Stimulated activated memory B cell treated with anti-CD40 and anti-IgM and Interleukin-4, amounts not matched to agents 10 μg/mL and 1 μg/mL and 100 μg/mL, for 72 hours (primary cell): ENCODE results near the gene IGSF11.
"Not testable (repeated sequence)": the region's sequence is repeated elsewhere in the genome, so short reads cannot be mapped to it uniquely, and the experiment has no call there.

Source experiments
- ATAC-seq: fragments of 150-1000 bp; cut with Tn5 transposase; 2 replicates; pipeline ENCODE4 v1.10.0; 2021
- H3K27ac Mint-ChIP-seq: one replicate; pipeline ENCODE4 v1.8.0; 2022; ENCODE audit warnings: mild to moderate bottlenecking, mixed read lengths
- H3K27me3 Mint-ChIP-seq: one replicate; pipeline ENCODE4 v1.8.0; 2022; ENCODE audit warnings: mixed read lengths
- H3K36me3 Mint-ChIP-seq: one replicate; pipeline ENCODE4 v1.8.0; 2022; ENCODE audit warnings: mixed read lengths
- H3K4me1 Mint-ChIP-seq: one replicate; pipeline ENCODE4 v1.8.0; 2022; ENCODE audit warnings: mixed read lengths
- H3K4me3 Mint-ChIP-seq: one replicate; pipeline ENCODE4 v1.8.0; 2022; ENCODE audit warnings: mild to moderate bottlenecking, moderate library complexity, mixed read lengths
- H3K9me3 Mint-ChIP-seq: one replicate; pipeline ENCODE4 v1.8.0; 2022; ENCODE audit warnings: mixed read lengths

IGSF11 gene

GRCh38 chr3:118975476-118975875 lies 59.2 kb downstream of the IGSF11 start:
- H3K36me3 Mint-ChIP-seq, H3K4me1 Mint-ChIP-seq, H3K4me3 Mint-ChIP-seq, H3K9me3 Mint-ChIP-seq, H3K27ac Mint-ChIP-seq, ATAC-seq: not testable (repeated sequence)
- peaks cover 50% of the 10 kb centered on the region for H3K27me3 Mint-ChIP-seq

GRCh38 chr3:118974356-118975097 lies 60.1 kb downstream of the IGSF11 start:
- Mint-ChIP-seq H3K27ac (no peak overlapping the region), H3K9me3 (no peaks in the 10 kb centered on the region), H3K27me3 (peaks cover 55% of the 10 kb centered on the region), H3K4me3 (no peak overlapping the region), H3K4me1 (no peaks in the 10 kb centered on the region), H3K36me3 (no peaks in the 10 kb centered on the region)
- no peak for ATAC-seq

DNA sequence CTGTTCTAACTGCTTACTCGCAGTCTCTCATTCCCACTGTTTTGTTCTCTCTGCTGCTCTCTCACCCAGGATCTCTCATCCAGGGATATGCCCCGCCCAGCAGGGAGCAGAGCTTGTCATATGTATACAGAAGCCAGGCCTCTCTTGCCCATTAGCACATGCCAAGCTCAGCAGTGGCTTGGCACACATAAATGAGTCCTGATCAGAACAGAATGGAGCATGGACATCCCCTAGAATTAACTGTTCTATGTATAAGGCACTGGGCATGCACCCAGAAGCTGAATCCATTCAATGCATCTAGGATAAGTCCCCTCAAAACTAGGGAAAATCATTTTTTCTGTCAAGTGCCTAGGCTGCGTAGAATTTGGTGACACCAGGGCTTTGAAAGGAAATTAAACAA lies 61.6 kb downstream of the IGSF11 start:
- Mint-ChIP-seq H3K27ac (no peak overlapping the region), H3K4me1 (no peaks in the 10 kb centered on the region), H3K27me3 (peaks cover 41% of the 10 kb centered on the region), H3K4me3 (no peak overlapping the region), H3K36me3 (no peaks in the 10 kb centered on the region), H3K9me3 (no peaks in the 10 kb centered on the region)
- no peak for ATAC-seq

- no peaks in the 10 kb centered on the region for H3K9me3 Mint-ChIP-seq
- no peaks in the 10 kb centered on the region for H3K36me3 Mint-ChIP-seq
- H3K27ac Mint-ChIP-seq = no peak overlapping the region
- peaks cover 40% of the 10 kb centered on the region for H3K27me3 Mint-ChIP-seq
- H3K4me3 Mint-ChIP-seq = no peak overlapping the region
- no peak for ATAC-seq
- no peaks in the 10 kb centered on the region for H3K4me1 Mint-ChIP-seq
Measured at GRCh38 chr3:118970819-118971218, 63.8 kb downstream of the IGSF11 start.

DNA sequence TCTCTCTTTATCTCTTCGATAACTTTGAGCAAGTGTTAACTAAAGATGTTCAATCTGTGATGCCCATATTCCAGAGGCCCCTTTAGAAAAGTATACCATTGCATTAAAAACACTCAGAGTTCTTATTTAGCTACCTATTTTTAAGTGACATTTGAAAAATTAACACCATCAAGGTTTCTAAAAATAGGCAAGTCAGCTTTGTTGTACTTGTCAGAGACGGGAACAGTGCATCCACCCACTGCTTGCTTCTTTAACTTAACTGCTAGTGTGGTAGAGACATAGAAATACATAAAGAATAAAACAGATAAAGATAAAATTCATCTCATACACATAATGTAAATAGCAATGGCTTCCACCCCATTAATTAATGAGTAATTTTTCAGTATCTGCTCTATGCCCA lies 66.0 kb downstream of the IGSF11 start:
- Mint-ChIP-seq H3K36me3 (no peaks in the 10 kb centered on the region), H3K4me3 (no peak overlapping the region), H3K27ac (no peak overlapping the region), H3K27me3 (peaks cover 23% of the 10 kb centered on the region), H3K4me1 (no peaks in the 10 kb centered on the region), H3K9me3 (no peaks in the 10 kb centered on the region)
- no peak for ATAC-seq

DNA sequence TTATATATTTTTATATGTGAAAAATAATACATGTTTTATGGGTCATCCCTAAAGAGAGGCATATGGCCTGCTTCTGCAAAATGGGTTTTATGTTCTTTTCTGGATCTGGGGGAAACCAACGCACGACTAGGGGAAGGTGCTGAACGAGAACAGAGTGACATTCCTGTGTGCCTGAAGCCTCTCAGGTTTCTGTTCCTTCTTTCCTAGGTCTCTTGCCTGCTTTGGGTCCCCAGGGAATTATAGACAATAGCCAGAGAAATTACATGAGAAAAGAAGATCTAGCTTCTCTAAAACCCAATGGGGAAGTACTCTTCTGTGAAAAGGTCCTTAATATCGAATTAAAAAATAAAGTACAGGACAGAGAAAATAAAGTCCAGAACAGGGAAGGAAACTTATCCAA lies 66.5 kb downstream of the IGSF11 start:
- Mint-ChIP-seq H3K27me3 (peaks cover 18% of the 10 kb centered on the region), H3K9me3 (no peaks in the 10 kb centered on the region), H3K27ac (no peak overlapping the region), H3K36me3 (no peaks in the 10 kb centered on the region), H3K4me3 (no peak overlapping the region), H3K4me1 (no peaks in the 10 kb centered on the region)
- ATAC-seq = no peak

GRCh38 chr3:118966700-118967099 lies 67.9 kb downstream of the IGSF11 start:
- Mint-ChIP-seq H3K9me3 (no peaks in the 10 kb centered on the region), H3K36me3 (no peaks in the 10 kb centered on the region), H3K4me1 (no peaks in the 10 kb centered on the region), H3K27me3 (peaks cover 8% of the 10 kb centered on the region), H3K4me3 (no peak overlapping the region), H3K27ac (no peak overlapping the region)
- ATAC-seq = no peak

DNA sequence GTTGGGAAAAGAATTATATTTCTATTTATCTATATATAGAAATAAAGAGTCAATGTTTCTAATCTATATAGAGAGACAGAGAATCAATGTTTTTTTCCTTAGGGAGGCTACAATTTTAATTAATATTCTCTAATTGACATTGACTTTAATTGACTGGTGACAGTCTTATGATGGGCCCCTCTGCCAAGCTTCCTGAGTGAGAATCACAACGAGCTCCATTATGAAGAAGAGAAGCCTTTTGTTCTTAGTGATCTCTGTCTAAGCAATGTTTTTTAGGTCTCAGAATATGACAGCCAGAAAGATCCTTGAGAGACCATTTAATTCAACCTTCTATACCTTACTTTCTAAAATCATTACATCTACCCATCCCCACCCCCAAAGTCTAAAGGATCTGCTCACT lies 70.9 kb downstream of the IGSF11 start:
- no peak overlapping the region for H3K4me3 Mint-ChIP-seq
- no peak for ATAC-seq
- peaks cover 11% of the 10 kb centered on the region for H3K27me3 Mint-ChIP-seq
- no peak overlapping the region for H3K27ac Mint-ChIP-seq
- no peaks in the 10 kb centered on the region for H3K4me1 Mint-ChIP-seq
- H3K9me3 Mint-ChIP-seq = peaks cover 2% of the 10 kb centered on the region
- H3K36me3 Mint-ChIP-seq = no peaks in the 10 kb centered on the region

DNA sequence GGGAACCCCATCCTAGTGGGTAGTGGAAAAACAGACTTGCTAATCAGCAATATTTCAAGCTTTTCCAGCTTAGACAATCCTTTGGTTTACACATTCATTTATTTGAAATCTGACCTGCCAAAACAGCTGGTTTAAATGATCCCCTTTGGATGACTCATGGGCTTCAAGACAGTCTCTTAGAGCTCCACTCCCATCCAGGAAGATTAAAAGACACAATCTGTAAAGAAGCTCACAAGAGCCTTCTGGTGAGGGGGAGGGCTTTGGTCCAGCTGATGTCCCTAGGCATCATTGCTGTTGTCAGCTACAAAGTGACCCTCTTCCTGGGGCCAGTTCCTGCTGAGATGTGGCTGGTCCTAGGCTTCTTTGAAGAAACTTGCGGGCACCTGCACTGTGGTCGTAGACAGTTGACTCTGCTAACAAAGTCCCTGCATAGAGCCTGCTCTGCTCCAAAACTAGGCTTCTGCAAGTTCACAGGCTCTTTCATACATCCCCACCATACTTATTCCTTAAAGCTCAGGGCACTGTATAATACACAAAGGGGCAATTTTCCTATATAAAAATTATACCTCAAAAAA lies 73.7 kb downstream of the IGSF11 start:
- no peak overlapping the region for H3K4me3 Mint-ChIP-seq
- H3K9me3 Mint-ChIP-seq = peaks cover 2% of the 10 kb centered on the region
- H3K36me3 Mint-ChIP-seq = no peaks in the 10 kb centered on the region
- no peak overlapping the region for H3K27ac Mint-ChIP-seq
- no peaks in the 10 kb centered on the region for H3K4me1 Mint-ChIP-seq
- no peak for ATAC-seq
- peaks cover 13% of the 10 kb centered on the region for H3K27me3 Mint-ChIP-seq

- H3K27ac Mint-ChIP-seq = no peak overlapping the region
- H3K27me3 Mint-ChIP-seq = peaks cover 13% of the 10 kb centered on the region
- no peak for ATAC-seq
- H3K36me3 Mint-ChIP-seq = no peaks in the 10 kb centered on the region
- H3K4me3 Mint-ChIP-seq = no peak overlapping the region
- no peaks in the 10 kb centered on the region for H3K4me1 Mint-ChIP-seq
- peaks cover 2% of the 10 kb centered on the region for H3K9me3 Mint-ChIP-seq
Measured at GRCh38 chr3:118955914-118956556, 78.6 kb downstream of the IGSF11 start.

- no peaks in the 10 kb centered on the region for H3K36me3 Mint-ChIP-seq
- no peaks in the 10 kb centered on the region for H3K4me1 Mint-ChIP-seq
- H3K27ac Mint-ChIP-seq = no peak overlapping the region
- no peak for ATAC-seq
- H3K9me3 Mint-ChIP-seq = no peaks in the 10 kb centered on the region
- no peak overlapping the region for H3K4me3 Mint-ChIP-seq
- no peaks in the 10 kb centered on the region for H3K27me3 Mint-ChIP-seq
Measured at GRCh38 chr3:118951089-118951488, 83.6 kb downstream of the IGSF11 start.

DNA sequence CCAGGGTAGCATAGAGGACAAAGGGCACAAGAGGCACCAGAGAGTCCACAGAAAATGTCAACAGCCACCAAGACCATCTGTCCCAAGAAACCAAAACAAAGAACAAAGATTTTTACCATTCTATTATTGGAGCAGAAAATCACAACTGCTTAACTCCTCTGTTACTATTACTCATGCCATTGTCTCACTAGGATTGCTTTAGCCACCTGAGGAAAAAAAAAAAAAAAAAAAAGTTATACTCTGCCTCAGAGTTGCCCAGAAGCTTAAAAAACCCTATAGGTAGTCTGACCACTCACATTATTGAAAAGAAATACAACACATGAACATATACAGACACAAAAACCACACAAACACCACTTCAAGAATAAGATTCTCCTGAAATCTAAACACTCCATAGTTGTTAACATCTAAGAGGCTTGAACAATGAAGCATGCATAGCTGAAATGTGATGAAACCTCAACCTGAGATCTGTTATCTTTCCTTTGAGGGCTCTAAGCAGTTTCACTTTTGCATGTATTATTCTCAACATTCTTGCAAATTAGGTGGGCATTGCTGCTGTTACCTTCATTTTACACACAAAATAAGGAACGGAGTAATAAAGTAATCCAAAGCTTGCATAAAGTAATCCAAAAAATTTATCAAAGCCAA lies 85.4 kb downstream of the IGSF11 start:
- H3K9me3 Mint-ChIP-seq = no peaks in the 10 kb centered on the region
- no peak for ATAC-seq
- peaks cover 14% of the 10 kb centered on the region for H3K27me3 Mint-ChIP-seq
- no peak overlapping the region for H3K27ac Mint-ChIP-seq
- no peak overlapping the region for H3K4me3 Mint-ChIP-seq
- H3K4me1 Mint-ChIP-seq = no peaks in the 10 kb centered on the region
- no peaks in the 10 kb centered on the region for H3K36me3 Mint-ChIP-seq

DNA sequence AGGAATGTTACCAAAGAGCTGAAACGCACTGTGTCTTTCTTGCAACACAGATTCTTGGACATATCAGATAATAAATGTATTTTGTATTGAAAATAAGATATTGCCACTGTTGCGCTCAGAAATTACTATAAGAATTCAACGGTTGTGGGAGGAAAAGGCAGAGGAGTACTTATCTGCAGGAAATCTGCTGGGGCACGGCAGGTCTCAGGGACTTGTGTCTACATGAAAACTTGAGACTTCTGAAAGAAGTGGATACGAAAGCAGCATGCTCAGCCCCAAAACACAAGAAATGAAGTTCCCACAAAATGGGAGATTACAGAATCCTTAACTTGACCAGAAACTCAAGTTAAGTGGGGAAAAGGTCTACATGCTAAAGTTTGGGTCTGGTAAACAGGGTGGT lies 86.5 kb downstream of the IGSF11 start:
- Mint-ChIP-seq H3K4me1 (no peaks in the 10 kb centered on the region), H3K27ac (no peak overlapping the region), H3K36me3 (no peaks in the 10 kb centered on the region), H3K4me3 (no peak overlapping the region), H3K9me3 (no peaks in the 10 kb centered on the region), H3K27me3 (peaks cover 14% of the 10 kb centered on the region)
- ATAC-seq = no peak

GRCh38 chr3:118946449-118946848 lies 88.2 kb downstream of the IGSF11 start:
- Mint-ChIP-seq H3K27me3 (peaks cover 14% of the 10 kb centered on the region), H3K9me3 (no peaks in the 10 kb centered on the region), H3K27ac (no peak overlapping the region), H3K4me1 (no peaks in the 10 kb centered on the region), H3K4me3 (no peak overlapping the region), H3K36me3 (no peaks in the 10 kb centered on the region)
- no peak for ATAC-seq

DNA sequence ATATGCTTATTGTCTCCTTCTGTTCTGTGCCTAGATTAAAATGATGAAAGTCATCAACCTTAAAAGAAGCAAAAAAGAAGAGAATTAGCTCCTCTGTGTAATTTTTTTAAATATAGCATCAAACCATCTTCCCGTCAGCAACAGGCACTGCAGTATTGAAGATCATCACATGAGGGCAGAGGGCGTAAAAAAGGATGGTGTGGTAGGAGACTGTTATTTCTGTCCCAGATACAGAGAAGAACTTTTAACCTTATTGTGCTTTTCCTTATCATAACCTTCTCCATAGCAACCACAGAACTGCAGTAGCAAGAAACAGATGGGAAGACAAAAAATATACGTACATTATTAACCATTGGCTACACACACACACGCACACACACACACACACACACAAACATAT lies 88.8 kb downstream of the IGSF11 start:
- Mint-ChIP-seq H3K4me1 (no peaks in the 10 kb centered on the region), H3K4me3 (no peak overlapping the region), H3K27ac (no peak overlapping the region), H3K27me3 (peaks cover 14% of the 10 kb centered on the region), H3K36me3 (no peaks in the 10 kb centered on the region), H3K9me3 (no peaks in the 10 kb centered on the region)
- no peak for ATAC-seq

- Mint-ChIP-seq H3K9me3 (peaks cover 7% of the 10 kb centered on the region), H3K4me1 (no peaks in the 10 kb centered on the region), H3K36me3 (no peaks in the 10 kb centered on the region), H3K27me3 (peaks cover 14% of the 10 kb centered on the region), H3K4me3 (no peak overlapping the region), H3K27ac (no peak overlapping the region)
- no peak for ATAC-seq
Measured at GRCh38 chr3:118943597-118943996, 91.0 kb downstream of the IGSF11 start.
